Measurements from ENCODE around the gene FAM193B. TPM values are rescaled to one million over a fixed set of nuclear protein-coding genes. Genes with fewer than 3 reads are reported as not detected.
A peak's percentile ranks its signal among the peaks of the same experiment; 100 is the strongest.

The FAM193B gene
- total RNA-seq, 3 donors from 2014 or later (not counting 1 experiment from before 2014, with no cell fraction given) = 203 to 235 (median 216) TPM

DNA sequence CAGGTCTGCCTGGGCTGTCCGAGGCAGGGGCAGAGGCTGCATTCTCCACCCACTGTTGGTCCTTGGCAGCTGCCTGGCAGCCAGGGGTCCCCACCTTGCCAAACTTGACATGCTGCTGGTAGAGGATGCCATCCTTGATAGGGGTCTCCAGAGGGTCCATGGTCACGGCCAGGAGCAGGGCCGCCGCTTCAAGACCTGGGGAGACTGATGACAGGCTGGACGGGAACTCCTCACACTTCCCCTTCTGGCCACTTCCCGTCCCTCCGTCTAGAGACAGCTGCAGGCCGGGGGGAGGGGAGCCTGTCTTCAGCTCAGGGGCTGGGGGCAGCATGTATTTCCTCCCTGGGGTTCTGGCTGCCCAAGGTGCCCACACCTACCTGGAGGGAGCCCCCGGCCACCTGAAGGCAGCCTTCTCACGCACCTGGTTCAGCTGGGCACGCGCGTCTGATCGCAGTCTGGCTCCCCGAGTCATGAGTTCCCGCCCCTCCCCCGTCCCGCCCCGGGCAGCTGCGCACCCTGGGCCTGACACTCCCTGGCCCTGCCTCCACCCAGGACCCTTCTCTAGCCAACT, 44.9 kb downstream of the FAM193B start, which contains the start of gene DOK3:
TSS of gene DOK3 (minus strand) at position 446 of the 571 bp plus-strand sequence. CDS start at position 160, 286 bp downstream.
- DNase-seq (no peak), ATAC-seq (peak in 2 of 3 donors; percentile 36 to 52)
- 20% methylated on average over 20 of the region's 20 CpGs for WGBS (ENCODE audit: insufficient coverage)
- Histone ChIP-seq H3K4me1 (ENCODE audit: control insufficient read depth, insufficient read depth, low read length) (peaks cover 42% of the 10 kb centered on the region), H3K27me3 (ENCODE audit: control insufficient read depth, insufficient read depth, low read length) (no peaks in the 10 kb centered on the region), H3K36me3 (ENCODE audit: control insufficient read depth, insufficient read depth, low read length) (peaks cover 32% of the 10 kb centered on the region), H3K4me3 (ENCODE audit: low read length) (peak within 1 kb of the TSS; percentile 37), H3K9me3 (ENCODE audit: control insufficient read depth, insufficient read depth, low read length) (no peaks in the 10 kb centered on the region), H3K27ac (ENCODE audit: low read length) (peak within 1 kb of the TSS; percentile 81)
- Mint-ChIP-seq H3K9me3 (no peaks in the 10 kb centered on the region), H3K4me1 (peaks cover 6 to 27% of the 10 kb centered on the region in 2 donors), H3K4me3 (no peak within 1 kb of the TSS), H3K36me3 (no peaks in the 10 kb centered on the region), H3K27ac (peak within 1 kb of the TSS in 1 of 2 donors; percentile 82), H3K27me3 (ENCODE audit: low read depth in 2 of 2) (peaks cover 0 to 6% of the 10 kb centered on the region in 2 donors)
- TF ChIP-seq, protein P1, sequence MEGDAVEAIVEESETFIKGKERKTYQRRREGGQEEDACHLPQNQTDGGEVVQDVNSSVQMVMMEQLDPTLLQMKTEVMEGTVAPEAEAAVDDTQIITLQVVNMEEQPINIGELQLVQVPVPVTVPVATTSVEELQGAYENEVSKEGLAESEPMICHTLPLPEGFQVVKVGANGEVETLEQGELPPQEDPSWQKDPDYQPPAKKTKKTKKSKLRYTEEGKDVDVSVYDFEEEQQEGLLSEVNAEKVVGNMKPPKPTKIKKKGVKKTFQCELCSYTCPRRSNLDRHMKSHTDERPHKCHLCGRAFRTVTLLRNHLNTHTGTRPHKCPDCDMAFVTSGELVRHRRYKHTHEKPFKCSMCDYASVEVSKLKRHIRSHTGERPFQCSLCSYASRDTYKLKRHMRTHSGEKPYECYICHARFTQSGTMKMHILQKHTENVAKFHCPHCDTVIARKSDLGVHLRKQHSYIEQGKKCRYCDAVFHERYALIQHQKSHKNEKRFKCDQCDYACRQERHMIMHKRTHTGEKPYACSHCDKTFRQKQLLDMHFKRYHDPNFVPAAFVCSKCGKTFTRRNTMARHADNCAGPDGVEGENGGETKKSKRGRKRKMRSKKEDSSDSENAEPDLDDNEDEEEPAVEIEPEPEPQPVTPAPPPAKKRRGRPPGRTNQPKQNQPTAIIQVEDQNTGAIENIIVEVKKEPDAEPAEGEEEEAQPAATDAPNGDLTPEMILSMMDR (IDR thresholded peaks at IDR 0.05) = no peak
- intact Hi-C loops (cut with micrococcal nuclease) = no loop called here

DNA sequence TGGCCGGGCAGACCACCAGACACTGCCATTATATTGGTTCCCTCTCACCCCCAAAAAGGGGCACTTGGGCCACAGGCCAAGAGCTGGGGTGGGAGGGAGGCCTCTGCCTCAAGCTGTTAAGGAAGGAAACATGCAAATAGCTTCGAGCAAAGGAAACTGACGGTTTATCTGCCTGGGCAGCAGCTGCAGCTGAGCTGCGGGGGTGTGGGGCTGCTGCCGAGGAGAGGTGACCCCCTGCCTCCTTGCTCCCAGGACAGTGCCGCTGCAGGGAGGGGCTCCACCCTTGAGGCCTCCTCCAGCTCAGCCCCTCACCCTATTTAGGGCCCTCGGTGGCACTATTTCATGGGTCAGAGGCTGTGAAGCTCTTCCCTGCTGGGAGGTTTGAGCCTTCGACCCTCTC, 45.5 kb downstream of the FAM193B start:
- Histone ChIP-seq H3K27me3 (ENCODE audit: control insufficient read depth, insufficient read depth, low read length) (no peaks in the 10 kb centered on the region), H3K4me3 (ENCODE audit: low read length) (peak overlapping the region; percentile 37), H3K27ac (ENCODE audit: low read length) (peak overlapping the region; percentile 81), H3K36me3 (ENCODE audit: control insufficient read depth, insufficient read depth, low read length) (peaks cover 27% of the 10 kb centered on the region), H3K4me1 (ENCODE audit: control insufficient read depth, insufficient read depth, low read length) (peaks cover 42% of the 10 kb centered on the region), H3K9me3 (ENCODE audit: control insufficient read depth, insufficient read depth, low read length) (no peaks in the 10 kb centered on the region)
- no peaks in the 10 kb centered on the region for H3K36me3 Mint-ChIP-seq
- H3K9me3 Mint-ChIP-seq = no peaks in the 10 kb centered on the region
- no peak overlapping the region for H3K4me3 Mint-ChIP-seq
- ATAC-seq (no peak), DNase-seq (no peak)
- WGBS (ENCODE audit: insufficient coverage) = 19% methylated on average over 8 of the region's 8 CpGs
- TF ChIP-seq, protein P1 (IDR thresholded peaks at IDR 0.05) = no peak
- peaks cover 0 to 6% of the 10 kb centered on the region in 2 donors for H3K27me3 Mint-ChIP-seq (ENCODE audit: low read depth in 2 of 2)
- intact Hi-C loops (cut with micrococcal nuclease) = no loop called here
- H3K4me1 Mint-ChIP-seq = peaks cover 6 to 20% of the 10 kb centered on the region in 2 donors
- no peak overlapping the region for H3K27ac Mint-ChIP-seq

DNA sequence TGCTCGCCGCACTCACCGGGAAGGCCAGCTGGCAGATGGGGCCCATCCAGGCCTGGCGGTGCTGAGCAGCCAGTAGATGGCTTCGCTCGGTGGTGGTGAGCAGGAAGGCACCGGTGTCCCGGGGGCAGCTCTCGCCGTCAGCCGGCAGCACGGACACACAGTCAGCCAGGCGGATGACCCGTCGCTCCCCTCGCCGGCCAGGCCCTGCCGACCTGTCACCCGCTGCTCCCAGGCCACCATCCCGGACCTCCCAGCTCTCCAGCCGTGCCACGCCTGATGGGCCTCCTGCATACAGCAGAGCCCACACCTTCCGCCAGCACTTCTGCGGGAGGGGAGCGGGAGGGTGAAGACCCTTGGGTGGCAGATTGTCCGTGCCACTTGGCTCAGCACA, 46.1 kb downstream of the FAM193B start:
- peaks cover 6 to 19% of the 10 kb centered on the region in 2 donors for H3K4me1 Mint-ChIP-seq
- TF ChIP-seq, protein P1 (IDR thresholded peaks at IDR 0.05) = no peak
- Histone ChIP-seq H3K36me3 (ENCODE audit: control insufficient read depth, insufficient read depth, low read length) (peaks cover 21% of the 10 kb centered on the region), H3K9me3 (ENCODE audit: control insufficient read depth, insufficient read depth, low read length) (no peaks in the 10 kb centered on the region), H3K27ac (ENCODE audit: low read length) (peak overlapping the region; percentile 15), H3K4me3 (ENCODE audit: low read length) (peak overlapping the region; percentile 37), H3K27me3 (ENCODE audit: control insufficient read depth, insufficient read depth, low read length) (no peaks in the 10 kb centered on the region), H3K4me1 (ENCODE audit: control insufficient read depth, insufficient read depth, low read length) (peaks cover 42% of the 10 kb centered on the region)
- H3K27ac Mint-ChIP-seq = peak overlapping the region in 1 of 2 donors; percentile 47
- no peaks in the 10 kb centered on the region for H3K36me3 Mint-ChIP-seq
- DNase-seq (no peak), ATAC-seq (no peak)
- intact Hi-C loops (cut with micrococcal nuclease) = no loop called here
- H3K27me3 Mint-ChIP-seq (ENCODE audit: low read depth in 2 of 2) = peaks cover 0 to 6% of the 10 kb centered on the region in 2 donors
- no peak overlapping the region for H3K4me3 Mint-ChIP-seq
- H3K9me3 Mint-ChIP-seq = no peaks in the 10 kb centered on the region
- 53% methylated on average over 26 of the region's 26 CpGs for WGBS (ENCODE audit: insufficient coverage)

All from natural killer cell (primary cell).